HepG2 (cell line): ENCODE measurements around the gene BIRC6. TPM values are rescaled to one million over a fixed set of nuclear protein-coding genes. Genes with fewer than 3 reads are reported as not detected.

Experiments used
- ARHGAP35 ChIP-seq: sonication (generic); formaldehyde crosslinking; IDR thresholded peaks from 2 replicates; pipeline ENCODE4 v1.9.0; 2022; ENCODE audit warnings: mild to moderate bottlenecking, inconsistent platforms, moderate library complexity, missing genetic modification reagents, borderline replicate concordance
- CENPX ChIP-seq: sonication (generic); formaldehyde crosslinking; IDR thresholded peaks from 2 replicates; pipeline ENCODE4 v1.9.0; 2021; ENCODE audit warnings: mild to moderate bottlenecking, missing genetic modification reagents, moderate library complexity
- EHMT2 ChIP-seq: fragments of 200-600 bp; sonication (generic); IDR thresholded peaks from 2 replicates; pipeline ENCODE4 v1.7.0; 2017; ENCODE audit warnings: antibody characterized with exemption, low read depth, low read length, borderline replicate concordance
- GABPB1 ChIP-seq: IDR thresholded peaks from 2 replicates; pipeline ENCODE4 v1.6.1; 2016; ENCODE audit warnings: mild to moderate bottlenecking, missing genetic modification reagents, moderate library complexity, missing compliant biosample characterization
- GZF1 ChIP-seq: sonication (generic); formaldehyde crosslinking; IDR thresholded peaks from 2 replicates; pipeline ENCODE4 v1.5.1; 2020; ENCODE audit warnings: mild to moderate bottlenecking, missing genetic modification reagents
- HMGXB3 ChIP-seq: sonication (generic); formaldehyde crosslinking; IDR thresholded peaks from 2 replicates; pipeline ENCODE4 v1.4.0; 2020; ENCODE audit warnings: missing genetic modification reagents, borderline replicate concordance
- HNF1B ChIP-seq: sonication (generic); formaldehyde crosslinking; IDR thresholded peaks from 2 replicates; pipeline ENCODE4 v1.5.1; 2020; ENCODE audit warnings: mild to moderate bottlenecking, moderate library complexity, missing genetic modification reagents
- RARG ChIP-seq: sonication (generic); formaldehyde crosslinking; IDR thresholded peaks from 2 replicates; pipeline ENCODE4 v1.4.0; 2020; ENCODE audit warnings: low read depth, mild to moderate bottlenecking, missing genetic modification reagents
- RBM39 ChIP-seq: fragments of 200-400 bp; formaldehyde crosslinking; IDR thresholded peaks from one replicate; pipeline ENCODE4 v1.6.1; 2018; ENCODE audit warnings: antibody characterized with exemption, mild to moderate bottlenecking, low read depth, low read length; ENCODE audit not compliant: poor library complexity, severe bottlenecking
- RFX5 ChIP-seq: IDR thresholded peaks from 2 replicates; pipeline ENCODE4 v1.6.1; 2011; ENCODE audit warnings: low read depth, low read length, improper control_type of control experiment
- SMAD9 ChIP-seq: sonication (generic); formaldehyde crosslinking; IDR thresholded peaks from 2 replicates; pipeline ENCODE4 v1.5.1; 2020; ENCODE audit warnings: mild to moderate bottlenecking, missing genetic modification reagents
- SNAPC4 ChIP-seq: sonication (generic); formaldehyde crosslinking; IDR thresholded peaks from 2 replicates; pipeline ENCODE4 v1.4.0; 2020; ENCODE audit warnings: mild to moderate bottlenecking, missing genetic modification reagents
- ZNF572 ChIP-seq: sonication (generic); formaldehyde crosslinking; IDR thresholded peaks from 2 replicates; pipeline ENCODE4 v1.5.1; 2020; ENCODE audit warnings: mild to moderate bottlenecking, missing genetic modification reagents
- polyA plus RNA-seq, 8 experiments: library from polyadenylated mRNA; depleted of rRNA in 3 of 8; stranded (reverse) in 7 of 8; unstranded in 1 of 8; fragments of >200 nt; fragmentation: Illumina TruSeq in 4 of 8; extraction: Trizol in 4 of 8; gene quantifications; 2 replicates each; pipeline versions ENCODE4 v1.2.1 to v1.2.3, GENCODE V29; 2011 to 2016; ENCODE audit warnings: low read depth in 4 of 8, missing spikeins in 1 of 8, mixed read lengths in 1 of 8; ENCODE audit not compliant: insufficient read depth in 1 of 8
- total RNA-seq, 5 experiments: library from RNA; depleted of rRNA; stranded (reverse); fragments of >200 nt; fragmentation: Illumina TruSeq; extraction: Trizol; gene quantifications; 2 replicates each; pipeline ENCODE4 v1.2.3, GENCODE V29; 2016; ENCODE audit warnings: low read depth in 1 of 5

Gene BIRC6
- total and polyA plus RNA-seq, 2 of the 13 experiments (the other 11 are each of a cell fraction or from before 2014, with no cell fraction given) = 65.6 to 120 TPM

GRCh38 chr2:32356681-32357317 lies at the start of gene BIRC6 (continued):
- TF ChIP-seq RARG (CRISPR knock-in tag) (peak; percentile 93; the same call in 1 of the 2 replicates), ZNF572 (CRISPR knock-in tag) (peak; percentile 96; the same call in 1 of the 2 replicates), EHMT2 (no peak), CENPX (CRISPR knock-in tag) (no peak), HNF1B (CRISPR knock-in tag) (peak; percentile 93), HMGXB3 (CRISPR knock-in tag) (peak; percentile 68; the same call in 1 of the 2 replicates), RFX5 (peak; percentile 48), ARHGAP35 (CRISPR knock-in tag) (no peak), RBM39 (peak; percentile 98), SNAPC4 (CRISPR knock-in tag) (peak; percentile 96), GZF1 (CRISPR knock-in tag) (peak; percentile 89; the same call in 1 of the 2 replicates), GABPB1 (CRISPR knock-in tag) (peak; percentile 94), SMAD9 (peak; percentile 77; the same call in 1 of the 2 replicates)
